ENCODE measurements around the gene PHF2.
A peak's percentile ranks its signal among the peaks of the same experiment; 100 is the strongest.

PHF2 gene

GRCh38 chr9:93549611-93550010 lies 26.8 kb upstream of the PHF2 start:
- Histone ChIP-seq H3K4me2 (ENCODE audit: low read length) (no peak overlapping the region), H3K9ac (ENCODE audit: low read depth, low read length) (no peak overlapping the region), H3K27me3 (ENCODE audit: control insufficient read depth, insufficient read depth, low read length) (no peaks in the 10 kb centered on the region), H3K36me3 (ENCODE audit: insufficient read depth, low read length) (peaks cover 57% of the 10 kb centered on the region), H3K4me3 (ENCODE audit: low read length) (no peak overlapping the region), H3K9me3 (replicated peaks; ENCODE audit: low read length) (no peaks in the 10 kb centered on the region), H3K4me1 (ENCODE audit: control insufficient read depth, insufficient read depth, low read length) (no peaks in the 10 kb centered on the region)

GRCh38 chr9:93552923-93553322 lies 23.5 kb upstream of the PHF2 start:
- H3K4me1 ChIP-seq (ENCODE audit: control insufficient read depth, insufficient read depth, low read length), result no peaks in the 10 kb centered on the region
- no peaks in the 10 kb centered on the region for H3K27me3 ChIP-seq (ENCODE audit: control insufficient read depth, insufficient read depth, low read length)
- no peak overlapping the region for H3K9ac ChIP-seq (ENCODE audit: low read depth, low read length)
- H3K4me3 ChIP-seq (ENCODE audit: low read length), result no peak overlapping the region
- no peaks in the 10 kb centered on the region for H3K9me3 ChIP-seq (replicated peaks; ENCODE audit: low read length)
- peaks cover 52% of the 10 kb centered on the region for H3K36me3 ChIP-seq (ENCODE audit: insufficient read depth, low read length)
- H3K4me2 ChIP-seq (ENCODE audit: low read length), result no peak overlapping the region

GRCh38 chr9:93555370-93555769 lies 21.0 kb upstream of the PHF2 start:
- Histone ChIP-seq H3K27me3 (ENCODE audit: control insufficient read depth, insufficient read depth, low read length) (no peaks in the 10 kb centered on the region), H3K9me3 (replicated peaks; ENCODE audit: low read length) (no peaks in the 10 kb centered on the region), H3K4me2 (ENCODE audit: low read length) (no peak overlapping the region), H3K9ac (ENCODE audit: low read depth, low read length) (no peak overlapping the region), H3K36me3 (ENCODE audit: insufficient read depth, low read length) (peaks cover 68% of the 10 kb centered on the region), H3K4me3 (ENCODE audit: low read length) (no peak overlapping the region), H3K4me1 (ENCODE audit: control insufficient read depth, insufficient read depth, low read length) (no peaks in the 10 kb centered on the region)

GRCh38 chr9:93557366-93558137 lies 18.8 kb upstream of the PHF2 start:
- Histone ChIP-seq H3K27me3 (ENCODE audit: control insufficient read depth, insufficient read depth, low read length) (no peaks in the 10 kb centered on the region), H3K4me2 (ENCODE audit: low read length) (no peak overlapping the region), H3K9me3 (replicated peaks; ENCODE audit: low read length) (no peaks in the 10 kb centered on the region), H3K4me3 (ENCODE audit: low read length) (no peak overlapping the region), H3K9ac (ENCODE audit: low read depth, low read length) (no peak overlapping the region), H3K36me3 (ENCODE audit: insufficient read depth, low read length) (peaks cover 68% of the 10 kb centered on the region), H3K4me1 (ENCODE audit: control insufficient read depth, insufficient read depth, low read length) (no peaks in the 10 kb centered on the region)

GRCh38 chr9:93558503-93558902 lies 17.9 kb upstream of the PHF2 start:
- Histone ChIP-seq H3K9ac (ENCODE audit: low read depth, low read length) (no peak overlapping the region), H3K36me3 (ENCODE audit: insufficient read depth, low read length) (peaks cover 68% of the 10 kb centered on the region), H3K9me3 (replicated peaks; ENCODE audit: low read length) (no peaks in the 10 kb centered on the region), H3K27me3 (ENCODE audit: control insufficient read depth, insufficient read depth, low read length) (no peaks in the 10 kb centered on the region), H3K4me2 (ENCODE audit: low read length) (no peak overlapping the region), H3K4me3 (ENCODE audit: low read length) (no peak overlapping the region), H3K4me1 (ENCODE audit: control insufficient read depth, insufficient read depth, low read length) (no peaks in the 10 kb centered on the region)

GRCh38 chr9:93560991-93561390 lies 15.4 kb upstream of the PHF2 start:
- H3K9ac ChIP-seq (ENCODE audit: low read depth, low read length), result no peak overlapping the region
- H3K4me1 ChIP-seq (ENCODE audit: control insufficient read depth, insufficient read depth, low read length), result no peaks in the 10 kb centered on the region
- no peaks in the 10 kb centered on the region for H3K9me3 ChIP-seq (replicated peaks; ENCODE audit: low read length)
- H3K36me3 ChIP-seq (ENCODE audit: insufficient read depth, low read length), result peaks cover 68% of the 10 kb centered on the region
- no peak overlapping the region for H3K4me3 ChIP-seq (ENCODE audit: low read length)
- H3K27me3 ChIP-seq (ENCODE audit: control insufficient read depth, insufficient read depth, low read length), result no peaks in the 10 kb centered on the region
- H3K4me2 ChIP-seq (ENCODE audit: low read length), result no peak overlapping the region

GRCh38 chr9:93562157-93562556 lies 14.2 kb upstream of the PHF2 start:
- Histone ChIP-seq H3K9me3 (replicated peaks; ENCODE audit: low read length) (no peaks in the 10 kb centered on the region), H3K36me3 (ENCODE audit: insufficient read depth, low read length) (peaks cover 62% of the 10 kb centered on the region), H3K27me3 (ENCODE audit: control insufficient read depth, insufficient read depth, low read length) (no peaks in the 10 kb centered on the region)

GRCh38 chr9:93565089-93565488 lies 11.3 kb upstream of the PHF2 start:
- Histone ChIP-seq H3K9me3 (replicated peaks; ENCODE audit: low read length) (no peaks in the 10 kb centered on the region), H3K36me3 (ENCODE audit: insufficient read depth, low read length) (peaks cover 36% of the 10 kb centered on the region), H3K4me2 (ENCODE audit: low read length) (no peak overlapping the region), H3K4me1 (ENCODE audit: control insufficient read depth, insufficient read depth, low read length) (peaks cover 11% of the 10 kb centered on the region), H3K4me3 (ENCODE audit: low read length) (no peak overlapping the region), H3K27me3 (ENCODE audit: control insufficient read depth, insufficient read depth, low read length) (no peaks in the 10 kb centered on the region), H3K9ac (ENCODE audit: low read depth, low read length) (no peak overlapping the region)

More at GRCh38 chr9:93562157-93562556, 14.2 kb upstream of the PHF2 start:
- Histone ChIP-seq H3K9ac (ENCODE audit: low read depth, low read length) (no peak overlapping the region), H3K4me3 (ENCODE audit: low read length) (no peak overlapping the region), H3K4me2 (ENCODE audit: low read length) (no peak overlapping the region), H3K4me1 (ENCODE audit: control insufficient read depth, insufficient read depth, low read length) (peaks cover 5% of the 10 kb centered on the region)

- peaks cover 5% of the 10 kb centered on the region for H3K9me3 ChIP-seq (replicated peaks; ENCODE audit: low read length)
- H3K9ac ChIP-seq (ENCODE audit: low read depth, low read length), result peak overlapping the region; percentile 98
- peaks cover 11% of the 10 kb centered on the region for H3K4me1 ChIP-seq (ENCODE audit: control insufficient read depth, insufficient read depth, low read length)
- no peaks in the 10 kb centered on the region for H3K27me3 ChIP-seq (ENCODE audit: control insufficient read depth, insufficient read depth, low read length)
- peak overlapping the region; percentile 97 for H3K4me2 ChIP-seq (ENCODE audit: low read length)
- H3K36me3 ChIP-seq (ENCODE audit: insufficient read depth, low read length), result peaks cover 28% of the 10 kb centered on the region
- peak overlapping the region; percentile 73 for H3K4me3 ChIP-seq (ENCODE audit: low read length)
These were observed 9.7 kb upstream of the PHF2 start for GRCh38 chr9:93566408-93567270.

- no peaks in the 10 kb centered on the region for H3K27me3 ChIP-seq (ENCODE audit: control insufficient read depth, insufficient read depth, low read length)
- H3K4me1 ChIP-seq (ENCODE audit: control insufficient read depth, insufficient read depth, low read length), result peaks cover 11% of the 10 kb centered on the region
- peak overlapping the region; percentile 98 for H3K9ac ChIP-seq (ENCODE audit: low read depth, low read length)
- H3K9me3 ChIP-seq (replicated peaks; ENCODE audit: low read length), result peaks cover 5% of the 10 kb centered on the region
- H3K4me3 ChIP-seq (ENCODE audit: low read length), result peak overlapping the region; percentile 73
- H3K4me2 ChIP-seq (ENCODE audit: low read length), result peak overlapping the region; percentile 97
- peaks cover 20% of the 10 kb centered on the region for H3K36me3 ChIP-seq (ENCODE audit: insufficient read depth, low read length)
These were observed 9.0 kb upstream of the PHF2 start for GRCh38 chr9:93567271-93567959.

- H3K9me3 ChIP-seq (replicated peaks; ENCODE audit: low read length), result peaks cover 5% of the 10 kb centered on the region
- no peak overlapping the region for H3K4me2 ChIP-seq (ENCODE audit: low read length)
- H3K9ac ChIP-seq (ENCODE audit: low read depth, low read length), result no peak overlapping the region
- H3K4me1 ChIP-seq (ENCODE audit: control insufficient read depth, insufficient read depth, low read length), result peaks cover 11% of the 10 kb centered on the region
- no peaks in the 10 kb centered on the region for H3K27me3 ChIP-seq (ENCODE audit: control insufficient read depth, insufficient read depth, low read length)
- no peak overlapping the region for H3K4me3 ChIP-seq (ENCODE audit: low read length)
- peaks cover 14% of the 10 kb centered on the region for H3K36me3 ChIP-seq (ENCODE audit: insufficient read depth, low read length)
These were observed 8.2 kb upstream of the PHF2 start for GRCh38 chr9:93568169-93568568.
